MM.1S (cell line): ENCODE measurements around the gene KLRC4.

Source experiments
- EZH2 ChIP-seq: fragments of 300-600 bp; sonication (generic); optimal IDR thresholded peaks from 2 replicates; pipeline ENCODE3; 2017; ENCODE audit warnings: low read depth, mild to moderate bottlenecking, antibody characterized with exemption, low read length, mixed read lengths
- EZH2phosphoT487 ChIP-seq: fragments of 300-600 bp; sonication (generic); IDR thresholded peaks from 2 replicates; pipeline ENCODE4 v1.6.1; 2018; ENCODE audit warnings: antibody characterized with exemption, low read length
- TF ChIP-seq, protein P1 (sequence below): fragments of 300-600 bp; sonication (generic); IDR thresholded peaks from 2 replicates; pipeline ENCODE4 v1.5.1; 2016; ENCODE audit warnings: antibody characterized with exemption, low read length, mixed read lengths

- TF ChIP-seq, protein P1, sequence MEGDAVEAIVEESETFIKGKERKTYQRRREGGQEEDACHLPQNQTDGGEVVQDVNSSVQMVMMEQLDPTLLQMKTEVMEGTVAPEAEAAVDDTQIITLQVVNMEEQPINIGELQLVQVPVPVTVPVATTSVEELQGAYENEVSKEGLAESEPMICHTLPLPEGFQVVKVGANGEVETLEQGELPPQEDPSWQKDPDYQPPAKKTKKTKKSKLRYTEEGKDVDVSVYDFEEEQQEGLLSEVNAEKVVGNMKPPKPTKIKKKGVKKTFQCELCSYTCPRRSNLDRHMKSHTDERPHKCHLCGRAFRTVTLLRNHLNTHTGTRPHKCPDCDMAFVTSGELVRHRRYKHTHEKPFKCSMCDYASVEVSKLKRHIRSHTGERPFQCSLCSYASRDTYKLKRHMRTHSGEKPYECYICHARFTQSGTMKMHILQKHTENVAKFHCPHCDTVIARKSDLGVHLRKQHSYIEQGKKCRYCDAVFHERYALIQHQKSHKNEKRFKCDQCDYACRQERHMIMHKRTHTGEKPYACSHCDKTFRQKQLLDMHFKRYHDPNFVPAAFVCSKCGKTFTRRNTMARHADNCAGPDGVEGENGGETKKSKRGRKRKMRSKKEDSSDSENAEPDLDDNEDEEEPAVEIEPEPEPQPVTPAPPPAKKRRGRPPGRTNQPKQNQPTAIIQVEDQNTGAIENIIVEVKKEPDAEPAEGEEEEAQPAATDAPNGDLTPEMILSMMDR, result no peak
- TF ChIP-seq EZH2phosphoT487 (no peak), EZH2 (no peak)
Observed at GRCh38 chr12:10405294-10405693, 4.3 kb downstream of the KLRC4 start.
